Measurements from ENCODE around the gene ZC3H18. TPM values are rescaled to one million over a fixed set of nuclear protein-coding genes. Genes with fewer than 3 reads are reported as not detected.

ZC3H18 gene
- total RNA-seq (2014; rRNA removed; shearing (Covaris generic)) = 18.7 and 21.7 TPM in 2 replicates
- polyA plus RNA-seq (2015; cell fraction: cytosol; rRNA removed) = 23.4 and 26.5 TPM in 2 replicates
- polyA plus RNA-seq (2015; cell fraction: nucleus; rRNA removed) = 49.1 and 54.3 TPM in 2 replicates

GRCh38 chr16:88569985-88570690 is at the start of gene ZC3H18:
ZC3H18 (plus strand) TSS chr16:88570403; CDS start chr16:88577124, 6,721 bp downstream.
- peak; percentile 86 for DNase-seq (ENCODE audit: low read depth)

DNA sequence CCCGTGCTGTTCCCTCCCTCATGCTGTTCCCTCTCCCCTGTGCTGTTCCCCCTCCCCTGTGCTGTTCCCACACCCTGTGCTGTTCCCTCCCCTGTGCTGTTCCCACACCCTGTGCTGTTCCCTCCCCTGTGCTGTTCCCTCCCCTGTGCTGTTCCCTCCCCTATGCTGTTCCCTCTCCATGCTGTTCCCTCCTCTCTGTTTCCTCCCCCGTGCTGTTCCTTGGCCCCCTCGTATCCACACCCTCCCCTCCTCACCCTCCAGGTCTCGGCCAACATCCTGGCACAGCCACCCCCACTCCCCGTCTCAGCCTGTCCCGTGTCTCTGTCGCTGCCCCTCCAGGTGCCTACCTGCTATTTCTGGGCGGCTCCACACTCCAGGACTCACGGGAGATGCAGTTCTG is 48.5 kb upstream of the ZC3H18 start:
- DNase-seq (ENCODE audit: low read depth) = no peak

DNA sequence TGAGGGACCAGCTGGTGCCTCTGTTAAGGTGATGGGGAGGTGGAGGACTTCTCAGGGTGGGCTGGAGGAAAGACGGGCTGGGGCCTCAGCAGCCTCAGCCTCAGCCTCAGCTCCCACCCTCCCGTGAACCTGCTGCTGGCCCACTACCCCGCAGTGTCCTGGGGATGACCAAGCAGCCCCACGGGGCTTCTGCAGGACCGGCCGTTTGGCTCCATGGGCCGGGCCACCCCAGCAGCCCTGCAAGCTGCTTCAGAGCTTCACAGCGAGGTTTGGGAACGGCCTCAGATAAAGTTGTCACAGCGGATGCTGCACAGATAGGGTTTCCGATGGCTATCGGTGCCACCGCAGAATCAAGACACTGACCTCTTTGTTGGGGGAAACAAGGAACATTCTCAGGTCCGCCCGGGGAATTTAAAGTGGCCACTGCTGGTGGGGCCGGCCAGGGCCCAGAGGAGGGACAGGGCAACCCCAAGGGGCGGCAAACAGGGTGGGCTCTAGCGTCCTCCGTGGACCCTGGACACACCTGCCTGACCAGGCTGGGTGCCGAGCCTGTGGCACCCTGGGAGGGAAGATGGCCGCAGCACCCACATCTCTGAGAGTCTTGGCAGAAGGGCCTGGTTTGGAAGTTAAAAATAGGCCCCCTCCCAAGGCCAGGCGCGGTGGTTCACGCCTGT is 47.8 kb upstream of the ZC3H18 start:
- no peak for DNase-seq (ENCODE audit: low read depth)

DNA sequence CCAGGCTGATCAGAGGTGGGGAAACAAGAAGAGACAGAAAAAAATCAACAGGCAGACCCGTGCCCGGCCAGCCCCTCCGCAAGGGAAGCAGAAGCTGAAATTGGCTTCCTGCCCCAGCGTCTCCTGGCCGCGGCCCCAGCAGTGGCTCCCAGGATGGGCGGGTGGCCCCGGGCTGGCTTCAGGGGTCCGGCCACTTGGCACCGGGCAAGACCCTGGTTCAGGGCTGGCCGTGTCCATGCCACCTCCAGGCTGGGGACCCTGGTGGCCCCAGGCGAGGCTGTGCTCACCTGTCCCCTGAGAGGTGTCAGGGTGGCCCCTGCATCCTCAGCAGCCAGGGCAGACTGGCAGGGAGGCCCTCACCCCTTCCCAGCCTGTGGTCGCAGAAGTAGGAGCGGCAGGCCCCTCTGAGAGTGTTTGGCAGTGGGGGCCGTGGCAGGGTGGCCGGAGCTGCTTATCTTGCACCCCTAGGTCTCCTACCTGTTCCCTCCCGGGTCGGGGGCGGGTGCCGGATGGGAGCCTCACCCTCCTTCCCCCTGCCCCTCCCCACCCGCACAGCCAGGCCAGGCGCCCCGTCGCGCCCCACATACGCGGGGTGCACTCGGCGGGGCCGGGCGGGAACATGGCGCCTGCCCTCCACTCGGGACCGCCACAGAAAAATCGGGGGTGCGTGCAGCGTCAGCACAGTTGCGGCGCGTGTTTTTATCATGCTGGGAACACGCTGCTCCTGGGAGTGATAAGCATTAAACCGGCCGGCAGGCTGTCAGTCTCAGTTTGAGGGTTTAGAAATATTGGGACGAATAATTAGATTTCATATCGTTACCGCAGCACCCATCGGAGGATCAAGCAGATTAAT is 46.7 kb upstream of the ZC3H18 start:
- DNase-seq (ENCODE audit: low read depth) = no peak

DNA sequence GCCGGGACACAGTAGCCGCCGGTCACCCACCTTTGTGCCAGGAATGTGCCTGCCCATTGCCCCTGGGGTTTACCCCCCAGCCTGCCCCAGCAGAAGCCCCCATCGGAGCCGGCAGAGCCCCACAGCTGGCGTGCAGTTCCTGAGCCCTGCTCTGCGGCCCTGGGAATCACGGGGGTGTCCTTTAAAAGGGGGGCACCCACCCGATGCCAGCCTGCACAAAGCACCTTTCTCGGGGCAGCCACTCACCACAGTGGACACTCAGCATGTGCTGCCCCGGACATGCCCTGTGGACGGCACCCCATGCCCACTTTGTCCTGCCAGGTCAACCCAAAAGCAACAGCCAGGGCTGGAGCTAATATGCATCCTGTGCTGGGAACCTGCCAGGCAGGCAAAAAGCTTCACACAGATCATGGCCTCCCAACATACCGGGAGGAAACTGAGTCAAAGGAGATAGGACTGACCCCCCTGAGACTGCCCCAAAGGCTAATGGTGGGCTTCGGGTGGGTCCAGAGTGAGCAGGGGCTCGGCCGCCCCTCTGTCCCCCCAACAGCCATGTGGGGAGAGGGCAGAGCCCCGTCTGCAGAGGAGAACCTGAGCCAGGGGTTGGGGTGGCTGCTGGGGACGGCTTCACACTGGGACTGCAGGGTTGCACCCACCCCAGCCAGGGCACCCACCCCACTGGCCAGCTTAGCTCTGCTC is 45.8 kb upstream of the ZC3H18 start:
- no peak for DNase-seq (ENCODE audit: low read depth)

- no peak for DNase-seq (ENCODE audit: low read depth)
Observed at GRCh38 chr16:88524973-88525662, 45.1 kb upstream of the ZC3H18 start.

DNA sequence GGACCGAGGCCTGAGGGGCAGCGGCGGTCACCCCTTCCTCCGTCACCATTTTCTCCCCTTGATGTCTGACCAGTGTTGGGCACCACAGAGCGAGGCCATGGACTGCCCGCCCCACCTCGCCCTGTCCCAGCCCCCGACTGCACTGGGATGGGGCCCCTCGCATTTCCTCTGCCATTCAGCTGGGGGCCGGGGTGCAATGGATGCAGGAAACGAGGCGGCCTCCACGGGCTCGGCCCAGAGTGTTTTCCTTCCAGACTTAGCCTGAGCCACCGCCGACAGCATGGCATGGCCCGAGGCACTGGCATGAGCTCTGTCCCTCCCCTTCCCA is 44.6 kb upstream of the ZC3H18 start:
- no peak for DNase-seq (ENCODE audit: low read depth)

DNA sequence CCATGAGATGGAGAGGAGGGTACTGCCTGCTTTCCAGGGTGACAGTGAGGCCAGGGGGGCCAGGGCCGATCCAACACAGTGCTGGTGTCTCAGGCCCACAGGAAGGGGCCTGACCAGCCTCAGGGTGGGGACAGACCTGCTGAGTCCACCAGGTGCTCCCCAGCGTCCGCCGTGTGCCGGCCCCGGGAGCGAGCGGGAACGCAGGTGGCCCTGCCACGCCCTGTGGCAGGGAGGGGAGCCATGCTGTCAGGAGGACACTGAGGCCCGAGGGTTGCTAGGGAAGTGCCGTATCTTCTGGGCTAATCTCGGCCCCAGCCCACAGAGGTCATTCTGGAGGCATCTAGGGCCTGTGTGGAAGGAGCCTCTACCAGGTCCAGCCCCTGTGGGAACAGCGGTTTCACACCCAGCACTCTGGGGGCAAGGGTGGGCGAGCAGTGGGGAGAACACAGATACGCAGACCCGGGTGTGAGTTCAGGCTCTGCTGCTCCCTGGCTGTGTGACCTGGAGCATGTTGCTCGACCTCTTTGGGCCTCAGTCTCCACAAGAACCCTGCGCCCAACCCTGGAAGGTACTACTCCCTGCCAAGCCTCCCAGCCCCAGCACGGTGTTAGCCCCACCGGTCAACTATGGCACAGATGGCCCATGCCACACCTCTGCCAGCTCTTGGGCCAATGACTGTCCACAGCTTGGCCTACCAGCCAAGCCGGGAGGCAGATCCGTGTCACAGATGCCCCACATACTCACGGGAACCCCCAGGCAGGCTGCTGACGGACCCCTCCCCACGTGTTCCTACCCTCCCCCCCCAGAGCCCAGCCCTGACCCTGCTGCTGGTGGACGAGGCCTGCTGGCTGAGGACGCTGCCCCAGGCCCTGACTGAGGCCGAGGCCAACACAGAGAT is 43.9 kb upstream of the ZC3H18 start:
- DNase-seq (ENCODE audit: low read depth) = no peak

DNA sequence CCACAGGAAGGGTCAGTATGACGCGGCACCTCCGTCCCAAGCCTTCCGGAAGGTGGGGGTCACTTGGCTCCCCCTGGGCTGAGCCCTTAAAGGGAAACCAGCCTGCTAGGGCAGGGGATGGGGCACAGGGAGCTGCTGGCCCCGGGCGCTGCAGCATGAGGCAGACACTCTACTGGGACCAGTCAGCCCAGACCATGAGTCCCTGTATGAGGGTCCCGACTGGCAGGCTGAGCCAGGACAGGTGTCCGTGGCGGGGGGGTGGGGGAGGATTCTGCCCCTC is 43.4 kb upstream of the ZC3H18 start:
- DNase-seq (ENCODE audit: low read depth) = no peak

GRCh38 chr16:88527186-88527936 is 42.8 kb upstream of the ZC3H18 start:
- DNase-seq (ENCODE audit: low read depth) = peak; percentile 49

DNA sequence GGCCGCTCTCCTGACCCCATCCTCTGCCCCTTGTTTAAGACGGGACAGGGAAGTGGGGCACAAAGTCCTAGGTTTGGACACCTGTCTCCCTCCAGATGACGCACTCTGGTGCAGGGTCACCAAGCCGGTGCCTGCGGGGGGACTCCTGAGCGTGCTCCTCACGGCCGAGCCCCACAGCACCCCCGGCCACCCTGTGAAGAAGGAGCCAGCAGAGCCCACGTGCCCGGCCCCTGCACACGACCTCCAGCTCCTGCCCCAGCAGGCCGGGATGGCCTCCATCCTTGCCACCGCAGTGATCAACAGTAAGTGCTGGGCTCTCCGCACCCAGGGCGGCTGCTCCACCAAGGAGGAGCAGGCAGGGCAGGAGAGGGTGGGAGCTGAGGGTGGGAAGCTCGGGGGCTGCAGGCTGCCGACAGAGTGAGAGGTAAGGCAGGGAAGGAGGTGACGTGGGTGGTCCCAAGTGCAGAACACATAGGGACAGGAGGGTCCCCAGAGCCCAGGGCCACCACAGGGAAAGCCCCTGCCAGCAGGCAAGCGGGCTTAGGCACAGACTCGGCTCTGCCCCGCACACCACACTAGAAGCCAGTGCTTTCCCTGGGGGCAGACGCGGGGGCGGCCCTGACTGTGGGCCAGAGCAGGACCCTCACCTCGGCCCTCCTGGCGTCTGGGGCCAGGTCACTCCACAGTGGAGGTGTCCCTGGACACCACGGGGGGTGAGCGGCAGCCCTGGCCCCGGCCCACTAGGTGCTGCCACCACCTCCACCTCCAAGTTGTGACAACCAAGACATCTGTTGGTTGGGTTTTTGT is 42.1 kb upstream of the ZC3H18 start:
- DNase-seq (ENCODE audit: low read depth) = no peak

DNA sequence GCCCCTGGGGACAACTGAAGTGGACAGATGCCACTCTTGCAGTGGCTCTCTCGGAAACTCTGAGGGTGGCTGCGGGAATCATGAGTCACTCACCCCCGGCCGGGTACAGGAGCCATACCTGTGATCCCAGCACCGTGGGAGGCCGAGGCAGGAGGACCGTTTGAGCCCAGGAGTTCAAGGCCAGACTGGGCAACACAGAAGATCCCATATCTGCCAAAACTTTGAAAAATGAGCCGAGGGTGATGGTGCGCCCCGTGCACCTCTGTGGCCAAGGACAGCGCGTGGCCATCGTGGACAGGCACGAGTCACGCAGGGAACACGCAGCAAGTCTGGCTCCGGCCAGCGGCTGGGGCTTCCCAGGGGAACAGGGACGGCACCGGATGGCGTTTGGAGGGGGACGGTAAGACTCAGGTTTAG is 41.3 kb upstream of the ZC3H18 start:
- no peak for DNase-seq (ENCODE audit: low read depth)

DNA sequence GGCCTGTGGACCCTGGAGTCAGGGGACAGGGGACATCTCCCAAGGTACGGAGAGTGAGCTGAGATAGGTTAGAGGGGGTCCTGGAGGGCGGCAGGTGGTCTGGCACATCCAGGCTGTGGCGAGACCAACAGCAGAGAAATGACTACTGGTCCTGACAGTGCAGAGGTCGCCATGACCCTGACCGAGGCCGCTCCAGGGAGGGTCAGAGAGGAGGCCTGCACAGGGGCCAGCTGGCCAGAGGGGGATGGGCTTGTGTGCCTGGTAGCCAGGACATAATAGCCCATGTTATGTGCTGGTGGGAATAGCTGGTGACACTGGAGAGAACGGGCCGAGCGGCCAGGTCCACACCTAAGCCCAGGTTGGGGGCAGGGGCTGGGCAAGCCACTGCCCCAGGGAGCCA is 40.6 kb upstream of the ZC3H18 start:
- DNase-seq (ENCODE audit: low read depth) = no peak

DNA sequence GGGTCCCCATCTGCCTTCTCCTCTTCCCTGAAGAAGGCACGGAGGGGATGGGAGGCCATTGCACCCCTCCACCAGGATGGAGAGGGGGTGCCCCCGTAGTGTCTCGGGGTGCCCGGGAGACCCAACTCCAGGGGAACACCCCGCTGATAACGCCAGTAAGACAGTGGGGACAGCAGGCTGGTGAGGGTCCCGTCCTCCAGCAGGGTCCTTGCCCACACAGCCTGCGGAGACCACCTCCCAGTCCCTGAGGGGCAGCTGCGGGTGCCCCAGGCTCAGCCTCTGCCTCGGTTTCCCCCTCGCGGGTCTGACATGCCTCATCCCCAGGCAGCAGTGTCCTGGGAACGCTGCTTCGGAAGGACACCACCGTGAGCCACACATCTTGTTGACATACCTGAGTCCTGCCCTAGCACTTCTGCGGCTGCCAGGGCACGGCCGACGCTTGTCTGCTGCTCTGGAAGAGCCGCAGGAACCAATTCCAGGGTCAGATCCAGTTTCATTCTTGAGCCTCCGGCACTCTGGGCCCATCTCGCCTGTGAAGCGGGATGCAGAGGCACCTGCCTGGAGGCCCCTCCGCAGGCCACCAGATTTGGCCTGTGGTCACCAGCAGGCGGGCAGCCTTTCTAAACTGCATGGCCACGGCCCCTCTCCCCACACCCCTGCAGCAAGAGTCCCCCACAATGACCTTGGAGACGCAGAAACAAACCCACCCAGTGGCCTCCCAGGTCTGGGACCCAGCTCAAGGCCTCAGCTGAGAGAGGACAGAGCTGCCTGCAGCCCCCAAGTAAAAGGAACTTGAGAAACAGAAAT is 39.9 kb upstream of the ZC3H18 start:
- DNase-seq (ENCODE audit: low read depth) = no peak

DNA sequence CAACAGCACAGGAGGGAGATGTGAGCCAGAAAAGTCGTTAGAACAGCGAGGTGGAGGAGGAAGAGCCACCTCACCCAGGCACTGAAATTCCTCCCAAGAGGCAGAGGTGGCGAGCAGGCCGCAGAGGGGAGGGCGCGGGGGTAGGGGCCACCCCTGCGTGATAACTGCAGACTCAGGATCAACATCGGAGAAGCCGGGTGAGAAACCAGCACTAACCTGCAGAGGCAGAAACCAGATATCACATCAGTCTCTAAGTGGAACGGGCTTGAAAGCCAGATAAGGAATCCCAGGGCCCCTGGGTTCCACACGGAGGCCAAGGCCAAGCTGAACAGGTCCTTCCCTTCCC is 39.4 kb upstream of the ZC3H18 start:
- DNase-seq (ENCODE audit: low read depth) = no peak

GRCh38 chr16:88531346-88531745 is 38.9 kb upstream of the ZC3H18 start:
- DNase-seq (ENCODE audit: low read depth) = no peak

DNA sequence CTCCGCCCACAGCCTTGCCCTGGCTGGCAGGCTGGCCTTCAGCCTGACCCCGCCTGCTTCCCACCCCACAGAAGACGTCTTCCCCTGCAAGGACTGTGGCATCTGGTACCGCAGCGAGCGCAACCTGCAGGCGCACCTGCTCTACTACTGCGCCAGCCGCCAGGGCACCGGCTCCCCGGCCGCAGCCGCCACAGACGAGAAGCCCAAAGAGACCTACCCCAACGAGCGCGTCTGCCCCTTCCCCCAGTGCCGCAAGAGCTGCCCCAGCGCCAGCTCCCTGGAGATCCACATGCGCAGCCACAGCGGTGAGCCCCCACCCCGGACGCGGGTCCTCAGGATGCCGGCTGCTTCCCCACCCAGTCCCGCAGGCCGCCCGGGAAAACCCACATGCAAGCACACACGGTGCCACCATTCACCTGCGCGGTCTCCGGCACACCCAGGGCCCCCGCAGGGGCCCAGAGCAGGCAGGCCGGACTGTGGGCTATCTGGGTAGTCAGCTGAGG is 38.2 kb upstream of the ZC3H18 start:
- DNase-seq (ENCODE audit: low read depth) = no peak

All from HT1080 (cell line).